Measurements from ENCODE around the gene STPG3.

The STPG3 gene

GRCh38 chr9:137293094-137293481 is 42.0 kb downstream of the STPG3 start:
- TF ChIP-seq CTCF (conservative IDR thresholded peaks at IDR 0.05; ENCODE audit: control insufficient read depth, insufficient read depth, low read depth, low read length), result no peak
- DNase-seq (ENCODE audit: low read depth), result no peak
- no peak overlapping the region for H3K4me3 ChIP-seq (ENCODE audit: control insufficient read depth, low read depth, low read length)

GRCh38 chr9:137293482-137294090 is 42.5 kb downstream of the STPG3 start:
- no peak for DNase-seq (ENCODE audit: low read depth)
- no peak overlapping the region for H3K4me3 ChIP-seq (ENCODE audit: control insufficient read depth, low read depth, low read length)
- no peak for TF ChIP-seq CTCF (conservative IDR thresholded peaks at IDR 0.05; ENCODE audit: control insufficient read depth, insufficient read depth, low read depth, low read length)

GRCh38 chr9:137294091-137294680 is 43.1 kb downstream of the STPG3 start:
- no peak overlapping the region for H3K4me3 ChIP-seq (ENCODE audit: control insufficient read depth, low read depth, low read length)
- no peak for TF ChIP-seq CTCF (conservative IDR thresholded peaks at IDR 0.05; ENCODE audit: control insufficient read depth, insufficient read depth, low read depth, low read length)
- peak; percentile 63 for DNase-seq (ENCODE audit: low read depth)

- H3K4me3 ChIP-seq (ENCODE audit: control insufficient read depth, low read depth, low read length), result no peak overlapping the region
- DNase-seq (ENCODE audit: low read depth), result peak; percentile 33
- peak; percentile 31 for TF ChIP-seq CTCF (conservative IDR thresholded peaks at IDR 0.05; ENCODE audit: control insufficient read depth, insufficient read depth, low read depth, low read length)
These were observed 43.7 kb downstream of the STPG3 start for GRCh38 chr9:137294681-137295237.

- no peak for DNase-seq (ENCODE audit: low read depth)
- TF ChIP-seq CTCF (conservative IDR thresholded peaks at IDR 0.05; ENCODE audit: control insufficient read depth, insufficient read depth, low read depth, low read length), result no peak
- H3K4me3 ChIP-seq (ENCODE audit: control insufficient read depth, low read depth, low read length), result no peak overlapping the region
These were observed 44.2 kb downstream of the STPG3 start for GRCh38 chr9:137295238-137295811.

GRCh38 chr9:137295849-137296669 is 45.0 kb downstream of the STPG3 start:
- H3K4me3 ChIP-seq (ENCODE audit: control insufficient read depth, low read depth, low read length), result no peak overlapping the region
- no peak for TF ChIP-seq CTCF (conservative IDR thresholded peaks at IDR 0.05; ENCODE audit: control insufficient read depth, insufficient read depth, low read depth, low read length)

More at GRCh38 chr9:137295849-137296669, 45.0 kb downstream of the STPG3 start:
- DNase-seq (ENCODE audit: low read depth), result no peak
